Ishikawa (cell line): ENCODE measurements around the gene TBC1D23.

Source experiments
- CREB1 ChIP-seq: IDR thresholded peaks from 2 replicates; pipeline ENCODE4 v1.6.1; 2012; ENCODE audit warnings: low read depth
- EP300 ChIP-seq: IDR thresholded peaks from 2 replicates; pipeline ENCODE4 v1.6.1; 2012; ENCODE audit warnings: borderline replicate concordance
- RAD21 ChIP-seq: IDR thresholded peaks from 2 replicates; pipeline ENCODE4 v1.6.1; 2012; ENCODE audit warnings: low read depth
- TEAD4 ChIP-seq: IDR thresholded peaks from 2 replicates; pipeline ENCODE4 v1.6.1; 2012
- TF ChIP-seq, protein P1 (sequence below): IDR thresholded peaks from 2 replicates; pipeline ENCODE4 v1.6.1; 2012; ENCODE audit warnings: low read depth, mild to moderate bottlenecking
- TF ChIP-seq, protein P2 (sequence below): IDR thresholded peaks from 2 replicates; pipeline ENCODE4 v1.6.1; 2012

DNA sequence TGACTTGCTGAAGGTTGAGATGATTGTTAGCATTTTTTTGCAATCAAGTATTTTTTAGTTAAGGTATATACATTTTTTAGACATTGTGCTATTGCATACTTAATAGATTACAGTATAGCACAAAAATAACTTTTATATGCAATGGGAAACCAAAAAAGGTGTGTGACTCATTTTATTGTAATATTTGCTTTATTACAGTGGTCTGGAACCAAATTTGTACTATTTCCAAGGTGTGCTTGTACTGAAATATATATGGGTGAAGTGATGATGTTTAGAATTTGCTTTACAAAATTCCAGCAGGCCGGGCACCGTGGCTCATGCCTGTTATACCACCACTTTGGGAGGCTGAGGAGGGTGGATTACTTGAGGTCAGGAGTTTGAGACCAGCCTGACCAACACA is 29.1 kb upstream of the TBC1D23 start:
- TF ChIP-seq, protein P1, sequence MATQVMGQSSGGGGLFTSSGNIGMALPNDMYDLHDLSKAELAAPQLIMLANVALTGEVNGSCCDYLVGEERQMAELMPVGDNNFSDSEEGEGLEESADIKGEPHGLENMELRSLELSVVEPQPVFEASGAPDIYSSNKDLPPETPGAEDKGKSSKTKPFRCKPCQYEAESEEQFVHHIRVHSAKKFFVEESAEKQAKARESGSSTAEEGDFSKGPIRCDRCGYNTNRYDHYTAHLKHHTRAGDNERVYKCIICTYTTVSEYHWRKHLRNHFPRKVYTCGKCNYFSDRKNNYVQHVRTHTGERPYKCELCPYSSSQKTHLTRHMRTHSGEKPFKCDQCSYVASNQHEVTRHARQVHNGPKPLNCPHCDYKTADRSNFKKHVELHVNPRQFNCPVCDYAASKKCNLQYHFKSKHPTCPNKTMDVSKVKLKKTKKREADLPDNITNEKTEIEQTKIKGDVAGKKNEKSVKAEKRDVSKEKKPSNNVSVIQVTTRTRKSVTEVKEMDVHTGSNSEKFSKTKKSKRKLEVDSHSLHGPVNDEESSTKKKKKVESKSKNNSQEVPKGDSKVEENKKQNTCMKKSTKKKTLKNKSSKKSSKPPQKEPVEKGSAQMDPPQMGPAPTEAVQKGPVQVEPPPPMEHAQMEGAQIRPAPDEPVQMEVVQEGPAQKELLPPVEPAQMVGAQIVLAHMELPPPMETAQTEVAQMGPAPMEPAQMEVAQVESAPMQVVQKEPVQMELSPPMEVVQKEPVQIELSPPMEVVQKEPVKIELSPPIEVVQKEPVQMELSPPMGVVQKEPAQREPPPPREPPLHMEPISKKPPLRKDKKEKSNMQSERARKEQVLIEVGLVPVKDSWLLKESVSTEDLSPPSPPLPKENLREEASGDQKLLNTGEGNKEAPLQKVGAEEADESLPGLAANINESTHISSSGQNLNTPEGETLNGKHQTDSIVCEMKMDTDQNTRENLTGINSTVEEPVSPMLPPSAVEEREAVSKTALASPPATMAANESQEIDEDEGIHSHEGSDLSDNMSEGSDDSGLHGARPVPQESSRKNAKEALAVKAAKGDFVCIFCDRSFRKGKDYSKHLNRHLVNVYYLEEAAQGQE = no peak
- no peak for TF ChIP-seq EP300
- TF ChIP-seq, protein P2, sequence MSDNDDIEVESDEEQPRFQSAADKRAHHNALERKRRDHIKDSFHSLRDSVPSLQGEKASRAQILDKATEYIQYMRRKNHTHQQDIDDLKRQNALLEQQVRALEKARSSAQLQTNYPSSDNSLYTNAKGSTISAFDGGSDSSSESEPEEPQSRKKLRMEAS = no peak
- TF ChIP-seq RAD21 = no peak
- TF ChIP-seq TEAD4 = no peak
- TF ChIP-seq CREB1 = no peak
